ENCODE measurements around the gene FCHSD2.

- TF ChIP-seq CTCF (IDR thresholded peaks at IDR 0.05) = no peak
- no peak for TF ChIP-seq EZH2phosphoT487 (IDR thresholded peaks at IDR 0.05)
- no peak for TF ChIP-seq EZH2 (IDR thresholded peaks at IDR 0.05)
Observed at GRCh38 chr11:72900013-72900412, 242.1 kb downstream of the FCHSD2 start.
